ENCODE results near the gene EPC1.
"Not testable (repeated sequence)": the region's sequence is repeated elsewhere in the genome, so short reads cannot be mapped to it uniquely, and the experiment has no call there.

EPC1 gene

GRCh38 chr10:32346551-32347362, at the start of gene EPC1:
Gene EPC1 (minus strand): TSS chr10:32347158. CDS start chr10:32346915, 243 bp downstream.
- DNase-seq = peak; percentile 90

- DNase-seq = no peak
Measured at GRCh38 chr10:32393911-32394310, 47.0 kb upstream of the EPC1 start.

GRCh38 chr10:32392284-32392683, 45.3 kb upstream of the EPC1 start:
- DNase-seq = not testable (repeated sequence)

- no peak for DNase-seq
Measured at GRCh38 chr10:32390193-32390592, 43.2 kb upstream of the EPC1 start.

GRCh38 chr10:32388258-32389027, 41.5 kb upstream of the EPC1 start:
- DNase-seq = no peak

- no peak for DNase-seq
Measured at GRCh38 chr10:32386623-32387260, 39.8 kb upstream of the EPC1 start.

- no peak for DNase-seq
Measured at GRCh38 chr10:32384171-32384570, 37.2 kb upstream of the EPC1 start.

- no peak for DNase-seq
Measured at GRCh38 chr10:32381165-32381564, 34.2 kb upstream of the EPC1 start.

- DNase-seq = no peak
Measured at GRCh38 chr10:32379950-32380551, 33.1 kb upstream of the EPC1 start.

- DNase-seq = no peak
Measured at GRCh38 chr10:32379318-32379949, 32.5 kb upstream of the EPC1 start.

- DNase-seq = peak; percentile 90 to 91
Measured at GRCh38 chr10:32378363-32379317, 31.7 kb upstream of the EPC1 start.

- no peak for DNase-seq
Measured at GRCh38 chr10:32377458-32378259, 30.7 kb upstream of the EPC1 start.

GRCh38 chr10:32376771-32377170, 29.8 kb upstream of the EPC1 start:
- DNase-seq = no peak

GRCh38 chr10:32376097-32376496, 29.1 kb upstream of the EPC1 start:
- no peak for DNase-seq

- DNase-seq = no peak
Measured at GRCh38 chr10:32375631-32376030, 28.7 kb upstream of the EPC1 start.

- DNase-seq = no peak
Measured at GRCh38 chr10:32374605-32375004, 27.6 kb upstream of the EPC1 start.

- DNase-seq = no peak
Measured at GRCh38 chr10:32373496-32373895, 26.5 kb upstream of the EPC1 start.

- no peak for DNase-seq
Measured at GRCh38 chr10:32373031-32373430, 26.1 kb upstream of the EPC1 start.

- no peak for DNase-seq
Measured at GRCh38 chr10:32372000-32372875, 25.3 kb upstream of the EPC1 start.

- no peak for DNase-seq
Measured at GRCh38 chr10:32371101-32371500, 24.1 kb upstream of the EPC1 start.
